Endothelial cell (in vitro differentiated cells): ENCODE measurements around the gene ENPEP. TPM values are rescaled to one million over a fixed set of nuclear protein-coding genes. Genes with fewer than 3 reads are reported as not detected.
"Not testable (repeated sequence)": the region's sequence is repeated elsewhere in the genome, so short reads cannot be mapped to it uniquely, and the experiment has no call there.

ENCODE experiments used
- DNase-seq: peaks from one replicate; pipeline ENCODE4 v3.0.0; 2021; ENCODE audit warnings: low spot score
- H3K27ac Mint-ChIP-seq: one replicate; pipeline ENCODE4 v1.8.0; 2021; ENCODE audit warnings: mixed read lengths, inconsistent platforms; ENCODE audit not compliant: unreplicated experiment
- H3K27me3 Mint-ChIP-seq: one replicate; pipeline ENCODE4 v1.8.0; 2021; ENCODE audit warnings: mild to moderate bottlenecking, moderate library complexity, mixed read lengths, inconsistent platforms; ENCODE audit not compliant: unreplicated experiment
- H3K36me3 Mint-ChIP-seq: one replicate; pipeline ENCODE4 v1.8.0; 2021; ENCODE audit warnings: mild to moderate bottlenecking, low read depth, mixed read lengths, inconsistent platforms; ENCODE audit not compliant: unreplicated experiment
- H3K4me1 Mint-ChIP-seq: one replicate; pipeline ENCODE4 v1.8.0; 2021; ENCODE audit warnings: mild to moderate bottlenecking, mixed read lengths, inconsistent platforms; ENCODE audit not compliant: unreplicated experiment
- H3K4me3 Mint-ChIP-seq: one replicate; pipeline ENCODE4 v1.8.0; 2021; ENCODE audit warnings: mild to moderate bottlenecking, mixed read lengths, inconsistent platforms; ENCODE audit not compliant: unreplicated experiment
- H3K9me3 Mint-ChIP-seq: one replicate; pipeline ENCODE4 v1.8.0; 2021; ENCODE audit warnings: mixed read lengths, inconsistent platforms; ENCODE audit not compliant: unreplicated experiment
- CTCF ChIP-seq: fragments of 200-600 bp; sonication (generic); IDR thresholded peaks from one replicate; pipeline ENCODE4 v1.5.0; 2021; ENCODE audit warnings: antibody characterized with exemption; ENCODE audit not compliant: unreplicated experiment
- total RNA-seq: library from RNA; stranded (reverse); fragmentation: NEBNext Ultra II Directional; extraction: Animal tissue kit (Norgen Biotek cat#: 25700); gene quantifications from one replicate; pipeline ENCODE4 v1.2.1, GENCODE V29; 2021; ENCODE audit not compliant: unreplicated experiment

ENPEP gene
- total RNA-seq, 1 donor from 2014 or later: 3.5 TPM

GRCh38 chr4:110485452-110485851 lies 9.5 kb downstream of the ENPEP start:
- no peaks in the 10 kb centered on the region for H3K36me3 Mint-ChIP-seq
- no peaks in the 10 kb centered on the region for H3K27me3 Mint-ChIP-seq
- H3K4me3 Mint-ChIP-seq: no peak overlapping the region
- H3K27ac Mint-ChIP-seq: no peak overlapping the region
- no peaks in the 10 kb centered on the region for H3K9me3 Mint-ChIP-seq
- no peak for DNase-seq
- no peak for TF ChIP-seq CTCF
- H3K4me1 Mint-ChIP-seq: peaks cover 14% of the 10 kb centered on the region

- Mint-ChIP-seq H3K27ac (no peak overlapping the region), H3K4me1 (peaks cover 11% of the 10 kb centered on the region), H3K4me3 (no peak overlapping the region), H3K27me3 (no peaks in the 10 kb centered on the region), H3K9me3 (no peaks in the 10 kb centered on the region), H3K36me3 (no peaks in the 10 kb centered on the region)
- DNase-seq: no peak
- TF ChIP-seq CTCF: no peak
Measured at GRCh38 chr4:110486256-110486655, 10.3 kb downstream of the ENPEP start.

GRCh38 chr4:110486850-110487249 lies 10.9 kb downstream of the ENPEP start:
- not testable (repeated sequence) for H3K27ac Mint-ChIP-seq, DNase-seq, H3K36me3 Mint-ChIP-seq, H3K4me1 Mint-ChIP-seq, H3K4me3 Mint-ChIP-seq, H3K27me3 Mint-ChIP-seq, H3K9me3 Mint-ChIP-seq

- H3K27ac Mint-ChIP-seq: no peak overlapping the region
- no peak for DNase-seq
Measured at GRCh38 chr4:110487873-110488272, 11.9 kb downstream of the ENPEP start.

GRCh38 chr4:110489901-110490508 lies 14.1 kb downstream of the ENPEP start:
- H3K27ac Mint-ChIP-seq: no peak overlapping the region
- H3K9me3 Mint-ChIP-seq: no peaks in the 10 kb centered on the region
- no peak overlapping the region for H3K4me3 Mint-ChIP-seq
- no peaks in the 10 kb centered on the region for H3K27me3 Mint-ChIP-seq
- no peak for TF ChIP-seq CTCF
- no peak for DNase-seq
- peaks cover 23% of the 10 kb centered on the region for H3K4me1 Mint-ChIP-seq
- H3K36me3 Mint-ChIP-seq: no peaks in the 10 kb centered on the region

More at GRCh38 chr4:110487873-110488272, 11.9 kb downstream of the ENPEP start:
- H3K27me3 Mint-ChIP-seq: no peaks in the 10 kb centered on the region
- H3K4me1 Mint-ChIP-seq: peaks cover 15% of the 10 kb centered on the region
- no peak for TF ChIP-seq CTCF
- H3K36me3 Mint-ChIP-seq: no peaks in the 10 kb centered on the region
- H3K4me3 Mint-ChIP-seq: no peak overlapping the region
- H3K9me3 Mint-ChIP-seq: no peaks in the 10 kb centered on the region
